ENCODE results near the gene SPOCK2. TPM values are rescaled to one million over a fixed set of nuclear protein-coding genes. Genes with fewer than 3 reads are reported as not detected.

SPOCK2 gene
- total and polyA plus RNA-seq, 2 of the 13 experiments (the other 11 are each of a cell fraction or from before 2014, with no cell fraction given) = 8.6 to 30.6 TPM

- TF ChIP-seq GMEB1 (CRISPR knock-in tag; IDR thresholded peaks at IDR 0.05; ENCODE audit: borderline replicate concordance) (no peak), CEBPG (CRISPR knock-in tag; IDR thresholded peaks at IDR 0.05) (0 out of 2 replicates have a peak, but pooled peaks have one; percentile 20), ZBTB46 (CRISPR knock-in tag; IDR thresholded peaks at IDR 0.05; ENCODE audit: borderline replicate concordance) (no peak), JUNB (CRISPR knock-in tag; IDR thresholded peaks at IDR 0.05; ENCODE audit: borderline replicate concordance) (peak; percentile 87; the same call in 1 of the 2 replicates), MXD4 (CRISPR knock-in tag; IDR thresholded peaks at IDR 0.05) (no peak), PAX8 (CRISPR knock-in tag; IDR thresholded peaks at IDR 0.05; ENCODE audit: borderline replicate concordance) (no peak), ZNF543 (CRISPR knock-in tag; IDR thresholded peaks at IDR 0.05) (no peak), YEATS4 (CRISPR knock-in tag; IDR thresholded peaks at IDR 0.05; ENCODE audit: borderline replicate concordance) (no peak), XBP1 (CRISPR knock-in tag; IDR thresholded peaks at IDR 0.05) (no peak), MIXL1 (CRISPR knock-in tag; IDR thresholded peaks at IDR 0.05) (no peak), ZSCAN22 (CRISPR knock-in tag; IDR thresholded peaks at IDR 0.05) (no peak), ZNF883 (CRISPR knock-in tag; IDR thresholded peaks at IDR 0.05; ENCODE audit: not compliant biosample characterization) (no peak), TEF (CRISPR knock-in tag; IDR thresholded peaks at IDR 0.05) (no peak), MZF1 (CRISPR knock-in tag; IDR thresholded peaks at IDR 0.05; ENCODE audit: borderline replicate concordance) (no peak), ZNF558 (CRISPR knock-in tag; IDR thresholded peaks at IDR 0.05; ENCODE audit: borderline replicate concordance) (no peak), MTF1 (CRISPR knock-in tag; IDR thresholded peaks at IDR 0.05) (no peak), CBX1 (IDR thresholded peaks at IDR 0.05; ENCODE audit: low read depth) (no peak), PRDM15 (CRISPR knock-in tag; IDR thresholded peaks at IDR 0.05) (no peak), ZNF335 (CRISPR knock-in tag; IDR thresholded peaks at IDR 0.05) (no peak), ZNF124 (CRISPR knock-in tag; IDR thresholded peaks at IDR 0.05) (no peak), KDM4B (CRISPR knock-in tag; IDR thresholded peaks at IDR 0.05) (no peak), TOE1 (CRISPR knock-in tag; IDR thresholded peaks at IDR 0.05) (no peak), FOXP1 (IDR thresholded peaks at IDR 0.05) (no peak), FOXP1 (CRISPR knock-in tag; IDR thresholded peaks at IDR 0.05) (peak; percentile 81; the same call in 1 of the 2 replicates)
Measured at GRCh38 chr10:72097448-72098300, 9.3 kb upstream of the SPOCK2 start (continued).

All from HepG2 (cell line).